ENCODE measurements around the gene SELENBP1.

SELENBP1 gene

DNA sequence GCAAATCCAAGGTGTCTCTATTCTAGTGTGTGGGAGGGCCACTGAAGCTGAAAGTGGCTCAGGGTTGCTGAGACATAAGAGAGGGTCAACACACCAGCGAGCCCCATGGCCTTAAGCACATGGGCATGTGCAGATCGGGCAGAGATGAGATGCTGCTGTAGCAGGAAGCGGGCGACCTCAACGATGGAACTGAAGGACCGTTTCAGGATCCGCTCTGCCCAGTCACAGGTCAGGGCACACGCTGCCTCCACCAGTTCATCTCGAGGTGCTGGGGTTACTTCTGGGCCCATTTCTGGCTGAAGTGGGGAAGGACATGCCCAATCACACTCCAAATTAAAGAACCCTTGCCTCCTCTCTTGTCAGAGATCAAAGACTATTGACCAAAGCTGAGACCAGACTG lies 28.9 kb downstream of the SELENBP1 start:
- TF ChIP-seq ZC3H10 (CRISPR knock-in tag; IDR thresholded peaks at IDR 0.05) = no peak
- TF ChIP-seq ISL1 (CRISPR knock-in tag; IDR thresholded peaks at IDR 0.05) = no peak
- TF ChIP-seq TCF4 (CRISPR knock-in tag; IDR thresholded peaks at IDR 0.05; ENCODE audit: borderline replicate concordance) = no peak
- TF ChIP-seq, protein P1, sequence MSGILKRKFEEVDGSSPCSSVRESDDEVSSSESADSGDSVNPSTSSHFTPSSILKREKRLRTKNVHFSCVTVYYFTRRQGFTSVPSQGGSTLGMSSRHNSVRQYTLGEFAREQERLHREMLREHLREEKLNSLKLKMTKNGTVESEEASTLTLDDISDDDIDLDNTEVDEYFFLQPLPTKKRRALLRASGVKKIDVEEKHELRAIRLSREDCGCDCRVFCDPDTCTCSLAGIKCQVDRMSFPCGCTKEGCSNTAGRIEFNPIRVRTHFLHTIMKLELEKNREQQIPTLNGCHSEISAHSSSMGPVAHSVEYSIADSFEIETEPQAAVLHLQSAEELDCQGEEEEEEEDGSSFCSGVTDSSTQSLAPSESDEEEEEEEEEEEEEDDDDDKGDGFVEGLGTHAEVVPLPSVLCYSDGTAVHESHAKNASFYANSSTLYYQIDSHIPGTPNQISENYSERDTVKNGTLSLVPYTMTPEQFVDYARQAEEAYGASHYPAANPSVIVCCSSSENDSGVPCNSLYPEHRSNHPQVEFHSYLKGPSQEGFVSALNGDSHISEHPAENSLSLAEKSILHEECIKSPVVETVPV (CRISPR knock-in tag; IDR thresholded peaks at IDR 0.05) = no peak
- TF ChIP-seq GLIS3 (CRISPR knock-in tag; IDR thresholded peaks at IDR 0.05) = no peak
- TF ChIP-seq PPARA (CRISPR knock-in tag; IDR thresholded peaks at IDR 0.05; ENCODE audit: borderline replicate concordance) = no peak
- TF ChIP-seq CSDC2 (CRISPR knock-in tag; IDR thresholded peaks at IDR 0.05) = no peak
- TF ChIP-seq ESRRG (CRISPR knock-in tag; IDR thresholded peaks at IDR 0.05) = no peak
- no peak for TF ChIP-seq TSHZ2 (CRISPR knock-in tag; IDR thresholded peaks at IDR 0.05)
- TF ChIP-seq BACH2 (CRISPR knock-in tag; IDR thresholded peaks at IDR 0.05; ENCODE audit: borderline replicate concordance) = no peak
- ATAC-seq = no peak

DNA sequence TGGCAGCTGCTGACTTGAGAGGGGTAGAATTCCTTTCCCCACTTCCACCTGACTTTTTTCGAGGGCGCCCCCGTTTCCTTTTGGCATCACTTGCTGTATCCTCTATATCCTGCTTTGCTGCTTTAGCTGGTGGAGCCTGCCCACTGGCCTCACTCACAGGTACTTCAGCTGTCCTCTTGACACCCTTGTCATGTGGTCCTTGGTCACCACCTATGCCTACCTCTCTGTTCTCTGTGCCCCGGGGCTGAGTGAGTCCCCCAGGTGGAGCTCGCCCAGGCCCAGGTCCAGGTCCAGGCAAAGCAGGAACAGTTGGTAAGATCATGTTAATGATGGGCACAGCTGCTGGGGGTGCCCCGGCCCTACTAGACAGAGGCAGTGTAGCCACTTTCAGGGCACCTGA lies 29.9 kb downstream of the SELENBP1 start:
- TF ChIP-seq PATZ1 (CRISPR knock-in tag; IDR thresholded peaks at IDR 0.05; ENCODE audit: borderline replicate concordance) (no peak), BACH2 (CRISPR knock-in tag; IDR thresholded peaks at IDR 0.05; ENCODE audit: borderline replicate concordance) (no peak), GLIS3 (CRISPR knock-in tag; IDR thresholded peaks at IDR 0.05) (no peak), SNAI2 (CRISPR knock-in tag; IDR thresholded peaks at IDR 0.05) (no peak), OSR1 (CRISPR knock-in tag; IDR thresholded peaks at IDR 0.05) (no peak), ARNTL (CRISPR knock-in tag; IDR thresholded peaks at IDR 0.05; ENCODE audit: borderline replicate concordance, low read depth) (no peak)
- TF ChIP-seq, protein P2, sequence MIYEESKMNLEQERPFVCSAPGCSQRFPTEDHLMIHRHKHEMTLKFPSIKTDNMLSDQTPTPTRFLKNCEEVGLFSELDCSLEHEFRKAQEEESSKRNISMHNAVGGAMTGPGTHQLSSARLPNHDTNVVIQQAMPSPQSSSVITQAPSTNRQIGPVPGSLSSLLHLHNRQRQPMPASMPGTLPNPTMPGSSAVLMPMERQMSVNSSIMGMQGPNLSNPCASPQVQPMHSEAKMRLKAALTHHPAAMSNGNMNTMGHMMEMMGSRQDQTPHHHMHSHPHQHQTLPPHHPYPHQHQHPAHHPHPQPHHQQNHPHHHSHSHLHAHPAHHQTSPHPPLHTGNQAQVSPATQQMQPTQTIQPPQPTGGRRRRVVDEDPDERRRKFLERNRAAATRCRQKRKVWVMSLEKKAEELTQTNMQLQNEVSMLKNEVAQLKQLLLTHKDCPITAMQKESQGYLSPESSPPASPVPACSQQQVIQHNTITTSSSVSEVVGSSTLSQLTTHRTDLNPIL (CRISPR knock-in tag; IDR thresholded peaks at IDR 0.05; ENCODE audit: low read depth) = no peak
- no peak for ATAC-seq

- no peak for ATAC-seq
- TF ChIP-seq RARB (CRISPR knock-in tag; IDR thresholded peaks at IDR 0.05) = no peak
- no peak for TF ChIP-seq ZFP30 (CRISPR knock-in tag; IDR thresholded peaks at IDR 0.05)
- no peak for TF ChIP-seq ESRRG (CRISPR knock-in tag; IDR thresholded peaks at IDR 0.05)
- TF ChIP-seq TOX (CRISPR knock-in tag; IDR thresholded peaks at IDR 0.05; ENCODE audit: borderline replicate concordance) = no peak
- no peak for TF ChIP-seq ZNF8 (CRISPR knock-in tag; IDR thresholded peaks at IDR 0.05)
- TF ChIP-seq CSDC2 (CRISPR knock-in tag; IDR thresholded peaks at IDR 0.05) = no peak
- no peak for TF ChIP-seq SNAI2 (CRISPR knock-in tag; IDR thresholded peaks at IDR 0.05)
- no peak for TF ChIP-seq TCF4 (CRISPR knock-in tag; IDR thresholded peaks at IDR 0.05; ENCODE audit: borderline replicate concordance)
- no peak for TF ChIP-seq ZC3H10 (CRISPR knock-in tag; IDR thresholded peaks at IDR 0.05)
- TF ChIP-seq PATZ1 (CRISPR knock-in tag; IDR thresholded peaks at IDR 0.05; ENCODE audit: borderline replicate concordance) = no peak
- no peak for TF ChIP-seq GLIS3 (CRISPR knock-in tag; IDR thresholded peaks at IDR 0.05)
- no peak for TF ChIP-seq BACH2 (CRISPR knock-in tag; IDR thresholded peaks at IDR 0.05; ENCODE audit: borderline replicate concordance)
Observed at GRCh38 chr1:151342021-151342420, 30.5 kb downstream of the SELENBP1 start.

Data from SK-N-SH treated with all-trans-retinoic acid at 6 μM for 48 hours (cell line).